Measurements from ENCODE around the gene ZNF318.

GRCh38 chr6:43304882-43305281, 64.6 kb downstream of the ZNF318 start:
- TF ChIP-seq POLR2AphosphoS5 (IDR thresholded peaks at IDR 0.05; ENCODE audit: borderline replicate concordance, low read depth, low read length) (no peak), EZH2 (IDR thresholded peaks at IDR 0.05) (no peak), FOXP2 (optimal IDR thresholded peaks at IDR 0.05; ENCODE audit: control extremely low read depth, extremely low read length, insufficient read depth) (no peak)

All from SK-N-MC (cell line).